PC-3 (cell line): ENCODE measurements around the gene STH. TPM values are rescaled to one million over a fixed set of nuclear protein-coding genes. Genes with fewer than 3 reads are reported as not detected.

ENCODE experiments used
- ATAC-seq: fragments of 200-7000 bp; cut with Tn5 transposase; 2 replicates; pipeline ENCODE4 v1.9.1; 2020; ENCODE audit warnings: mild to moderate bottlenecking, moderate library complexity
- BruUV-seq: library from RNA; stranded (reverse); fragments of 400-500 nt; replicated peaks from 2 replicates; lab custom pipeline; 2021; lab: Mats Ljungman, UMichigan
- CTCF ChIA-PET: fragments of 300-600 bp; sonication (Branson Sonifier 250); formaldehyde crosslinking; loops from one replicate; lab custom pipeline; 2022; ENCODE audit warnings: antibody characterized with exemption; lab: Charles Lee
- POLR2A ChIA-PET: fragments of 300-600 bp; sonication (Branson Sonifier 250); formaldehyde crosslinking; loops from one replicate; lab custom pipeline; 2022; ENCODE audit warnings: antibody characterized with exemption; ENCODE audit not compliant: unreplicated experiment; lab: Charles Lee
- DNase-seq: peaks from one replicate; pipeline ENCODE4 v3.0.0-alpha.2; 2015
- H2AFZ ChIP-seq: fragments of 300-600 bp; sonication (generic); 2 replicates; pipeline ENCODE4 v1.6.0; 2016; ENCODE audit warnings: antibody characterized with exemption, low read length
- H3F3A ChIP-seq: fragments of 300-600 bp; sonication (generic); one replicate; pipeline ENCODE4 v1.6.0; 2017; ENCODE audit warnings: antibody characterized with exemption, low read length, control low read depth, mild to moderate bottlenecking; ENCODE audit not compliant: unreplicated experiment
- H3K27ac ChIP-seq: fragments of 300-600 bp; sonication (generic); 2 replicates; pipeline ENCODE4 v1.5.1; 2016; ENCODE audit warnings: mild to moderate bottlenecking, low read length
- H3K27me3 ChIP-seq: fragments of 300-600 bp; sonication (generic); 2 replicates; pipeline ENCODE4 v1.6.1; 2016; ENCODE audit warnings: low read length, mixed read lengths
- H3K36me3 ChIP-seq: fragments of 300-600 bp; sonication (generic); 2 replicates; pipeline ENCODE4 v1.6.1; 2016; ENCODE audit warnings: low read depth, mixed run types, low read length, mixed read lengths
- H3K4me1 ChIP-seq: fragments of 300-600 bp; sonication (generic); 2 replicates; pipeline ENCODE4 v1.5.1; 2016; ENCODE audit warnings: low read length; ENCODE audit not compliant: insufficient read depth
- H3K4me2 ChIP-seq: fragments of 300-600 bp; sonication (generic); 2 replicates; pipeline ENCODE4 v1.6.0; 2016; ENCODE audit warnings: low read length
- H3K4me3 ChIP-seq: fragments of 300-600 bp; sonication (generic); 2 replicates; pipeline ENCODE4 v1.5.1; 2016; ENCODE audit warnings: mild to moderate bottlenecking, low read length, mixed read lengths
- H3K79me2 ChIP-seq: fragments of 300-600 bp; sonication (generic); 2 replicates; pipeline ENCODE4 v1.6.1; 2017; ENCODE audit warnings: low read length, mixed read lengths
- H3K9ac ChIP-seq: fragments of 300-600 bp; sonication (generic); 2 replicates; pipeline ENCODE4 v1.6.0; 2016; ENCODE audit warnings: mild to moderate bottlenecking, low read length
- H3K9me2 ChIP-seq: fragments of 300-600 bp; sonication (generic); replicated peaks from 2 replicates; pipeline ENCODE4 v1.6.1; 2016; ENCODE audit warnings: mixed run types, low read length, mixed read lengths
- H3K9me3 ChIP-seq: fragments of 300-600 bp; sonication (generic); 2 replicates; pipeline ENCODE4 v1.6.1; 2016; ENCODE audit warnings: low read length, mixed read lengths
- H4K20me1 ChIP-seq: fragments of 300-600 bp; sonication (generic); 2 replicates; pipeline ENCODE4 v1.6.1; 2016; ENCODE audit warnings: low read length, mixed read lengths
- CTCF ChIP-seq: fragments of 300-600 bp; sonication (generic); conservative IDR thresholded peaks from 2 replicates; pipeline ENCODE4 v1.5.1; 2017; ENCODE audit warnings: antibody characterized with exemption, low read depth, mild to moderate bottlenecking, low read length
- EZH2 ChIP-seq: fragments of 300-600 bp; sonication (generic); IDR thresholded peaks from one replicate; pipeline ENCODE4 v1.6.1; 2017; ENCODE audit warnings: antibody characterized with exemption, mild to moderate bottlenecking, low read length; ENCODE audit not compliant: unreplicated experiment
- EZH2phosphoT487 ChIP-seq: fragments of 300-600 bp; sonication (generic); IDR thresholded peaks from 2 replicates; pipeline ENCODE4 v1.6.1; 2018; ENCODE audit warnings: mild to moderate bottlenecking, antibody characterized with exemption, low read length, borderline replicate concordance
- intact Hi-C: fragments of 100-400 bp; cut with micrococcal nuclease; formaldehyde crosslinking; loops from 2 replicates; pipeline ENCODE4 v1.9.0; 2023
- total RNA-seq: library from RNA; depleted of rRNA; stranded (reverse); fragments of >200 nt; gene quantifications from 2 replicates; pipeline ENCODE4 v1.2.3, GENCODE V29; 2014

STH gene
- total RNA-seq, 1 experiment from 2014 or later = not detected

- POLR2A ChIA-PET = no interaction called here
Observed at GRCh38 chr17:45967378-45967777, 31.7 kb upstream of the STH start.

GRCh38 chr17:45968732-45969131 is 30.3 kb upstream of the STH start:
- H3K4me3 ChIP-seq = no peak overlapping the region
- no peak overlapping the region for H3K9ac ChIP-seq
- H3K27ac ChIP-seq = no peak overlapping the region
- peaks cover 22% of the 10 kb centered on the region for H3K27me3 ChIP-seq
- no peaks in the 10 kb centered on the region for H3K9me2 ChIP-seq
- ChIA-PET CTCF (interaction anchor here (0.5 kb wide), 1 partner anchor 19 kb away, joined by 4 read pairs; no protein-coding TSS in a partner anchor), POLR2A (no interaction called here)
- no peaks in the 10 kb centered on the region for H3K4me1 ChIP-seq
- no peaks in the 10 kb centered on the region for H3F3A ChIP-seq
- no peaks in the 10 kb centered on the region for H3K79me2 ChIP-seq
- H3K4me2 ChIP-seq = no peak overlapping the region
- BruUV-seq = no TSS peak
- DNase-seq (no peak), ATAC-seq (no peak)
- intact Hi-C loops = no loop called here
- no peak overlapping the region for H2AFZ ChIP-seq
- H4K20me1 ChIP-seq = no peaks in the 10 kb centered on the region
- no peak for TF ChIP-seq EZH2phosphoT487
- TF ChIP-seq EZH2 = no peak
- TF ChIP-seq CTCF = no peak
- no peaks in the 10 kb centered on the region for H3K9me3 ChIP-seq
- no peaks in the 10 kb centered on the region for H3K36me3 ChIP-seq

More at GRCh38 chr17:45967378-45967777, 31.7 kb upstream of the STH start:
- Histone ChIP-seq H3K9me2 (no peaks in the 10 kb centered on the region), H3K4me2 (no peak overlapping the region), H2AFZ (no peak overlapping the region), H4K20me1 (no peaks in the 10 kb centered on the region), H3F3A (no peaks in the 10 kb centered on the region), H3K4me1 (no peaks in the 10 kb centered on the region), H3K9me3 (no peaks in the 10 kb centered on the region), H3K36me3 (no peaks in the 10 kb centered on the region), H3K27me3 (peaks cover 22% of the 10 kb centered on the region), H3K27ac (no peak overlapping the region), H3K79me2 (no peaks in the 10 kb centered on the region), H3K9ac (no peak overlapping the region), H3K4me3 (no peak overlapping the region)
- intact Hi-C loops = no loop called here
- ATAC-seq = no peak
- TF ChIP-seq EZH2phosphoT487 = no peak
- no peak for TF ChIP-seq EZH2
- no peak for TF ChIP-seq CTCF
- no TSS peak for BruUV-seq
- DNase-seq = no peak
- CTCF ChIA-PET = no interaction called here

- Histone ChIP-seq H3K79me2 (no peaks in the 10 kb centered on the region), H3K36me3 (no peaks in the 10 kb centered on the region), H3K27ac (no peak overlapping the region), H2AFZ (no peak overlapping the region), H3K4me3 (no peak overlapping the region), H3K9me3 (no peaks in the 10 kb centered on the region), H3K4me1 (no peaks in the 10 kb centered on the region), H3K27me3 (peaks cover 22% of the 10 kb centered on the region), H3K9me2 (no peaks in the 10 kb centered on the region), H4K20me1 (no peaks in the 10 kb centered on the region), H3F3A (no peaks in the 10 kb centered on the region), H3K9ac (no peak overlapping the region), H3K4me2 (no peak overlapping the region)
- intact Hi-C loops = no loop called here
- TF ChIP-seq EZH2phosphoT487 (no peak), EZH2 (no peak), CTCF (no peak)
- CTCF ChIA-PET = interaction anchor here (0.6 kb wide), 1 partner anchor 75 kb away, joined by 3 read pairs; the partner anchor contains the start of gene MAPT
- POLR2A ChIA-PET = no interaction called here
- no peak for ATAC-seq
- BruUV-seq = no TSS peak
- no peak for DNase-seq
Observed at GRCh38 chr17:45969726-45970125, 29.3 kb upstream of the STH start.
